Osteocyte (in vitro differentiated cells): ENCODE measurements around the gene TGFB3. TPM values are rescaled to one million over a fixed set of nuclear protein-coding genes. Genes with fewer than 3 reads are reported as not detected.

Source experiments
- DNase-seq: peaks from one replicate; pipeline ENCODE4 v3.0.0; 2021; ENCODE audit warnings: mixed read lengths; ENCODE audit not compliant: unreplicated experiment; ENCODE audit errors: extremely low spot score
- H3K27ac Mint-ChIP-seq: one replicate; pipeline ENCODE4 v1.8.0; 2021; ENCODE audit warnings: mild to moderate bottlenecking, mixed read lengths; ENCODE audit not compliant: unreplicated experiment
- H3K27me3 Mint-ChIP-seq: one replicate; pipeline ENCODE4 v1.8.0; 2021; ENCODE audit warnings: mixed read lengths; ENCODE audit not compliant: unreplicated experiment
- H3K36me3 Mint-ChIP-seq: one replicate; pipeline ENCODE4 v1.8.0; 2021; ENCODE audit warnings: mixed read lengths; ENCODE audit not compliant: unreplicated experiment
- H3K4me1 Mint-ChIP-seq: one replicate; pipeline ENCODE4 v1.8.0; 2021; ENCODE audit warnings: mixed read lengths; ENCODE audit not compliant: unreplicated experiment
- H3K4me3 Mint-ChIP-seq: one replicate; pipeline ENCODE4 v1.8.0; 2021; ENCODE audit warnings: mild to moderate bottlenecking, moderate library complexity, mixed read lengths; ENCODE audit not compliant: unreplicated experiment
- H3K9me3 Mint-ChIP-seq: one replicate; pipeline ENCODE4 v1.8.0; 2021; ENCODE audit warnings: mixed read lengths; ENCODE audit not compliant: unreplicated experiment
- CTCF ChIP-seq: fragments of 200-600 bp; sonication (generic); IDR thresholded peaks from 2 replicates; pipeline ENCODE4 v1.5.0; 2021; ENCODE audit warnings: antibody characterized with exemption, mild to moderate bottlenecking, moderate library complexity
- total RNA-seq: library from RNA; stranded (reverse); gene quantifications from 2 replicates; pipeline ENCODE4 v1.2.1, GENCODE V29; 2021

Gene TGFB3
- total RNA-seq, 1 donor from 2014 or later = 176 TPM

GRCh38 chr14:75970989-75971388, 10.8 kb downstream of the TGFB3 start:
- Mint-ChIP-seq H3K27ac (no peak overlapping the region), H3K27me3 (no peaks in the 10 kb centered on the region), H3K9me3 (no peaks in the 10 kb centered on the region), H3K4me1 (peaks cover 49% of the 10 kb centered on the region), H3K4me3 (no peak overlapping the region), H3K36me3 (peaks cover 60% of the 10 kb centered on the region)
- no peak for TF ChIP-seq CTCF
- no peak for DNase-seq

DNA sequence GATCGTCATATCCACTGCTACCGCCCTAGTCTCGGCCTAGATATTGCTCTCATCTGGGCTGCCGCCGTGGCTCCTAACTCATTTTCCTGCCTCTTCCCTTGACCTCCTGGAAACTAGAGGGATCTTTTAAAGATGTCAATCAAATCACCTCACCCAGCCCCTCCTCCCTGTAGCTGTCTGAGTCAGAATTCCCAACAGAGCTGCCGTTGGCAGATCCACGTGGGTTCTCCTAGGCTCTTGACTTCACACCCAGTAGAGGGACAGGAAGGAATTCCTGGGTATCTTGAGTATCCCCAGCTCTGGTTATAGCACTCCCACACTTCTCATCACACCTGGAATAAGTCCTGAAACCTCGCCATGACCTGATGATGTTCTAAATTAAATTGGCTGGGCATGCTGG, 11.9 kb downstream of the TGFB3 start:
- peaks cover 62% of the 10 kb centered on the region for H3K36me3 Mint-ChIP-seq
- H3K4me1 Mint-ChIP-seq = peaks cover 44% of the 10 kb centered on the region
- no peaks in the 10 kb centered on the region for H3K9me3 Mint-ChIP-seq
- DNase-seq = no peak
- H3K27ac Mint-ChIP-seq = no peak overlapping the region
- no peak overlapping the region for H3K4me3 Mint-ChIP-seq
- TF ChIP-seq CTCF = no peak
- H3K27me3 Mint-ChIP-seq = no peaks in the 10 kb centered on the region

- Mint-ChIP-seq H3K36me3 (peaks cover 66% of the 10 kb centered on the region), H3K9me3 (no peaks in the 10 kb centered on the region), H3K4me3 (no peak overlapping the region), H3K4me1 (peaks cover 44% of the 10 kb centered on the region), H3K27ac (peak overlapping the region; percentile 1), H3K27me3 (no peaks in the 10 kb centered on the region)
- no peak for TF ChIP-seq CTCF
- DNase-seq = no peak
Observed at GRCh38 chr14:75969126-75969525, 12.7 kb downstream of the TGFB3 start.

- Mint-ChIP-seq H3K9me3 (no peaks in the 10 kb centered on the region), H3K4me3 (no peak overlapping the region), H3K27me3 (no peaks in the 10 kb centered on the region), H3K27ac (peak overlapping the region; percentile 1), H3K4me1 (peaks cover 44% of the 10 kb centered on the region), H3K36me3 (peaks cover 70% of the 10 kb centered on the region)
- no peak for DNase-seq
- no peak for TF ChIP-seq CTCF
Observed at GRCh38 chr14:75968456-75968855, 13.3 kb downstream of the TGFB3 start.

- Mint-ChIP-seq H3K27ac (no peak overlapping the region), H3K36me3 (peaks cover 74% of the 10 kb centered on the region), H3K4me1 (peaks cover 38% of the 10 kb centered on the region), H3K27me3 (no peaks in the 10 kb centered on the region), H3K4me3 (no peak overlapping the region), H3K9me3 (no peaks in the 10 kb centered on the region)
- no peak for TF ChIP-seq CTCF
- no peak for DNase-seq
Observed at GRCh38 chr14:75967866-75968265, 13.9 kb downstream of the TGFB3 start.
